CD4-positive, alpha-beta T cell treated with Interferon gamma for 1 hour (primary cell): Measurements from ENCODE around the gene RIMBP3B.
"Not testable (repeated sequence)": the region's sequence is repeated elsewhere in the genome, so short reads cannot be mapped to it uniquely, and the experiment has no call there.

ENCODE experiments used
- DNase-seq: peaks from one replicate; pipeline ENCODE4 v3.0.0-alpha.2; 2020

The RIMBP3B gene, protein sequence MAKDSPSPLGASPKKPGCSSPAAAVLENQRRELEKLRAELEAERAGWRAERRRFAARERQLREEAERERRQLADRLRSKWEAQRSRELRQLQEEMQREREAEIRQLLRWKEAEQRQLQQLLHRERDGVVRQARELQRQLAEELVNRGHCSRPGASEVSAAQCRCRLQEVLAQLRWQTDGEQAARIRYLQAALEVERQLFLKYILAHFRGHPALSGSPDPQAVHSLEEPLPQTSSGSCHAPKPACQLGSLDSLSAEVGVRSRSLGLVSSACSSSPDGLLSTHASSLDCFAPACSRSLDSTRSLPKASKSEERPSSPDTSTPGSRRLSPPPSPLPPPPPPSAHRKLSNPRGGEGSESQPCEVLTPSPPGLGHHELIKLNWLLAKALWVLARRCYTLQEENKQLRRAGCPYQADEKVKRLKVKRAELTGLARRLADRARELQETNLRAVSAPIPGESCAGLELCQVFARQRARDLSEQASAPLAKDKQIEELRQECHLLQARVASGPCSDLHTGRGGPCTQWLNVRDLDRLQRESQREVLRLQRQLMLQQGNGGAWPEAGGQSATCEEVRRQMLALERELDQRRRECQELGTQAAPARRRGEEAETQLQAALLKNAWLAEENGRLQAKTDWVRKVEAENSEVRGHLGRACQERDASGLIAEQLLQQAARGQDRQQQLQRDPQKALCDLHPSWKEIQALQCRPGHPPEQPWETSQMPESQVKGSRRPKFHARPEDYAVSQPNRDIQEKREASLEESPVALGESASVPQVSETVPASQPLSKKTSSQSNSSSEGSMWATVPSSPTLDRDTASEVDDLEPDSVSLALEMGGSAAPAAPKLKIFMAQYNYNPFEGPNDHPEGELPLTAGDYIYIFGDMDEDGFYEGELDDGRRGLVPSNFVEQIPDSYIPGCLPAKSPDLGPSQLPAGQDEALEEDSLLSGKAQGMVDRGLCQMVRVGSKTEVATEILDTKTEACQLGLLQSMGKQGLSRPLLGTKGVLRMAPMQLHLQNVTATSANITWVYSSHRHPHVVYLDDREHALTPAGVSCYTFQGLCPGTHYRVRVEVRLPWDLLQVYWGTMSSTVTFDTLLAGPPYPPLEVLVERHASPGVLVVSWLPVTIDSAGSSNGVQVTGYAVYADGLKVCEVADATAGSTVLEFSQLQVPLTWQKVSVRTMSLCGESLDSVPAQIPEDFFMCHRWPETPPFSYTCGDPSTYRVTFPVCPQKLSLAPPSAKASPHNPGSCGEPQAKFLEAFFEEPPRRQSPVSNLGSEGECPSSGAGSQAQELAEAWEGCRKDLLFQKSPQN (N-terminal part only)

DNA sequence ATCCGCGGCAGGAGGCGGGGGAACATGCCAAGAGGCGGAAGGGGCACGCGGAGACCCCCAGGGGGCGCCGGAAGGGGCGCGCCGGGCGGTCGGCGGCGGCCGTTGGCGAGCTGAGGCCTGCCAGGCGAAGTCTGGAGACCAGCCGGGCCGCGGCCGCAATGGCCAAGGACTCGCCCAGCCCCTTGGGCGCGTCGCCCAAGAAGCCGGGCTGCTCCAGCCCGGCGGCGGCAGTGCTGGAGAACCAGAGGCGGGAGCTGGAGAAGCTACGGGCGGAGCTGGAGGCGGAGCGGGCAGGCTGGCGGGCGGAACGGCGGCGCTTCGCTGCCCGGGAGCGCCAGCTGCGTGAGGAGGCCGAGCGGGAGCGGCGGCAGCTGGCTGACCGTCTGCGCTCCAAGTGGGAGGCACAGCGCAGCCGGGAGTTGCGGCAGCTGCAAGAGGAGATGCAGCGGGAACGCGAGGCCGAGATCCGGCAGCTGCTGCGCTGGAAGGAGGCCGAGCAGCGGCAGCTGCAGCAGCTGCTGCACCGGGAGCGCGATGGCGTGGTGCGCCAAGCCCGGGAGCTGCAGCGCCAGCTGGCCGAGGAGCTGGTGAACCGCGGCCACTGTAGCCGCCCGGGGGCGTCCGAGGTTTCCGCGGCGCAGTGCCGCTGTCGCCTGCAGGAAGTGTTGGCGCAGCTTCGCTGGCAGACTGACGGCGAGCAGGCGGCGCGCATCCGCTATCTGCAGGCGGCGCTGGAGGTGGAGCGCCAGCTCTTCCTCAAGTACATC lies at the start of gene RIMBP3B:
RIMBP3B (plus strand) TSS at position 51 of the 767 bp plus-strand sequence; CDS start at position 159, 108 bp downstream.
- DNase-seq, result not testable (repeated sequence)

DNA sequence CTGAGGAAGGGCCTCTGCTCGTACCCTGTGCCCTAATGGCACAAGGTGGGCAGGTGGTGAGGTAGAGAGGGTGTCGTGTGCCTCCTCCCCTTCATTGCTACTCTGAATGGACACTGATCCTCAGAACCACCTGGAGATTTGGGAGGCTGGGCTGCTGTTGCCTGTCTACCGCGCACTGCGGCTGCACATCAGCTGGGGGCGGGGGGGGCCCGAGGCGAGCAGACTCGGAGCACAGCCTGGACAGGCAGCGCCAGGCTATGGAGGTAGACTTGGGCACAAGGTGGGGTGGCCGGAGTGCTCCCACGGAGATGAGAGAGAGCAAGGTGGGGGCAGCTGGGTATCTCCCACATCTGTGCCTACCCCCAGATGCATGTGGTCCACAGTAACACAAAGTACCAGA lies 26.0 kb upstream of the RIMBP3B start:
- DNase-seq, result not testable (repeated sequence)

DNA sequence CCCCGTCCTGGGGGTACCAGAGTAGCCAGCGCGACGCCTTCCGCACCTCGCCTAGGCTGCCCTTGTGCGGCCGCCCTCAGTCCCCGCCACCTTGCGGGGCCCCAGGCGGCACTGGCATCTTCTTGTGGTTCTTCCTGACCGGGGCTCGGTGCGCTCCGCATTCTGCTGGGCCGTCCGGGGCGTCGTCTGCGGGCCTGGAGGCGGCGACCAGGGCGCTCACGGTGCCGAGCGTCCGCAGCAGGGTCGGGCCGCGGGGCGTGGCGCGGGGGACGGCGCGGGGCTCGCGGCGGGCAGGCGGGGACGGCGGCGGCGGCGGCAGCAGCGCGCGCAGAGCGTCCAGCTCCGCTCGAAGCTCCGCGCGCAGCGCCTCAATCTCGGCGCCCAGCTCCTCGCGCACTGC lies 23.0 kb upstream of the RIMBP3B start:
- DNase-seq, result not testable (repeated sequence)

DNA sequence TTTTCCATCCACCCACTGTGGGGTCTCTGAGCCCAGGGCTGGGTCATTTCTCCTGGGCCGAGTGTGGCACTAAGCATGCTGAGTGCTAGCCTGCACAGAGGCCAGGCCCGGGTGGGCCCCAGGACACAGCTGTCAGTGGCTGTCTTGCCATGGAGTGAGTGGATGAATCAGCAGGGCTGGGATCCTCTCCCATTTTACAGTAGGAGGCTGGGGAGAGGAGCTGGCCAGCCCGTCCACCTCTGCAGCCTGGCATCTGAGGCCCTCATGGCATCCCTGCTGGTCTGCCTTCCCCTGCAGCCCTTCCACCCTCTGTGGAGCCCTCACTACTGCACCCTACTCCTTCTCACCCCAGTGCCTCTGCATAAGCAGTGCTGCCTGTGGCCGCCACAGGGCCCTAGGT lies 21.1 kb upstream of the RIMBP3B start:
- DNase-seq, result not testable (repeated sequence)

DNA sequence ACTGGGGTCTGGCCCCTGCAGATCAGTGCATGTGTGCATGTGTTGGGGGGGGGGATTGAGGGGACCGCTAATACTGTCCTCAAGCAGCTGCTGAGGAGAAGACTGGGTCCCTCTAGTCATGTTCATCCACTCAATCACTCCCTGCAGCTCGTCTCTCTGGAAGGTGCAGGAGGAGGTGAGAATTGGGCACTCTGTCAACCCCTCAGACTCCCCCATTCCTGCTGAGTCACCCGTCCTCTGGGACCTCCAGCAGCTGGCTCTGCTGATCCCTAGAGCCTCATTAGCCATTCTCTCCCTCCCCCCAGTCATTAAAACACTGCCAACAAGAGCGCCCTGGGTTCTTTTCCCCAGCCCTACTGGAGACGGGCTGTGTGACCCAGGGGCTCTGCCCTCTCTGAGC lies 20.5 kb upstream of the RIMBP3B start:
- DNase-seq, result not testable (repeated sequence)

DNA sequence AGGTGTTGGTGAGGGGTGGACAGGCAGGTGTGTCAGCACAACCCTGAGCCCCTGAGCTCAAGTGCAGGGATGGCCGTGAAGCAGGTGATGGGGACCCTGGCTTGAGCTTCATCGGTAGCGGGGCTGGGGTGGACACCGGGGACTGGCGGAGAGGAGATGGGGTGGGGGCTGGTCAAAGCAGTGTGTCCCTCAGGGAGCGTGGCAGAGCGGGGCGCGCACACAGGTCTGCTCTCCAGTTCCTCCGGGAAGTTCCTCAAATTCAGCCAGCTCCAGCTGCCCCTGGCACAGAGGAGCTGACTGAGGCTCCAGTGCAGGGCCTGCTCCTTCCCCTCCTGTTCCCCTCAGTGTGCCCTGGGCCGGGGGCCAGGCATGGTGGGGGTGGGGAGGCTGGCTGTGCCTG lies 19.7 kb upstream of the RIMBP3B start:
- not testable (repeated sequence) for DNase-seq

DNA sequence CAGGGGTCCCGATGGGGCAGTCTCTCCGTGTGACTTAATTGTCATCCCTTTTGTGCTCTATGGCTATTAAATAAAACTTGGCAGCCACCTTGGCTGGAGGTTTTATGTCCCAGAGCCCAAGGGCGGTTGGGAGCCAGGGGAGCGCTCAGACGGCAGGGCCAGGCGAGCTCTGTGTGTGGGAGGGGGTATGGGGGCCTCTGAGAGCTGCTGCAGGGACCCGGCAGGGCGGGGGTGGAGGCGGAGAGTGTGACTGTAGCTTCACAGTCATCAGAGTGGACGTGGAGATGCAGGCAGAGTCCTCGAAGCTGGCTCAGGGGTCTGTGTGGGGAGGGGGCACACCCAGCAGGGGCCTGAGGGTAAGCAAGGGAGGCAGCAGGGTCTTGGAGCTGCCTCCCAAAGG lies 19.2 kb upstream of the RIMBP3B start:
- not testable (repeated sequence) for DNase-seq

DNA sequence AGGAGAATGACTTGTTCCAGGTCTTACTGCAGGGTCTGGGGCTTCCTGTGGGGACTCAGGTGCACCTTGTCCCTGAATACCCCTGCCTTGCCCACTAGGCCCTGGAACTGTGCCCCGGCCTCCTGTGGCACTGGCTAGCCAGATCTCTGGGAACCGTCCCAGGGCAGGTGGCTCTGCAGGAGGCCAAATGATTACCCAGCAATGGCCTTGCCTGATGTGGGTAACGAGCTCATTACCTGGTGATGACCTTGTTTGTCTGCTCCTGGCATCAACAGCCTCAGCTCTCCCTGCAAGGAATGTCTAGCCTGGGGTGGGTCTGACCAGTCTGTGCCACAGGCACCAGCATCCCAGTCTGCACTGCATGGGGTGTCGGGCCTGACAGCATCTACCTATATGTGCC lies 18.2 kb upstream of the RIMBP3B start:
- not testable (repeated sequence) for DNase-seq

DNA sequence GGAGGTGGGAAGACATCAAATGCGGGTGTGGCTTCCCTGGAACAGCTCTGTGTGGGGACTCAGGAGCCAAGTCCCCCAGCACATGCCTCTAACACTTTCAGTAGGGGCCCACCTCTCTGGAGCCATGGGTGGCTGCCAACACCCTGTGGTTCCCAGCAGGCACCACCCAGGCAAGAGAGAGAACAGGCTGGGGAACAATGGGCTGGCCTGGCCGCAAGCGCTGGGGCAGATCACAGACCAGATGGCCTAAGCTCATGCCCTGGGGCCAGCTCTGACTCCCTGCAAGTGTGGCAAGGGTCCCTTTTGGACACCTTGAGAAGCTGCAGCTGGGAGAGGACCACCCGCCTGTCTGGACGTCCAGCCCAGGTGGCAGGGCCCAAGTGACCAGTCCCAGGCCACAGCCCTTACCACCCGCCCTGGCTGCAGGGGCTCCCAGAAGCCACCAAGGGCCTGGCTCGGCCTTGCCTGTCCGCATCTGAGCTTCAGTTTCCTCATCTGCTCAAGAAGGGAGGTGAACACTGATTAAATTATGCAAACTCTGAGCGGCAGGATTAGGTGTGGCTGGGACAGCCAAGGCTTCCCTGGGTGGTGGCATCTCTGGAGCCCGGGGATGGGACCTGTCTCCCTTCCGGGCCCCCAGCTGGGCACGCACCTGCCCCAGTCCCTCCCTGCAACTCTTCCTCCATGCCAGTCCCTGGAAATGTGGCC lies 14.8 kb upstream of the RIMBP3B start:
- not testable (repeated sequence) for DNase-seq

DNA sequence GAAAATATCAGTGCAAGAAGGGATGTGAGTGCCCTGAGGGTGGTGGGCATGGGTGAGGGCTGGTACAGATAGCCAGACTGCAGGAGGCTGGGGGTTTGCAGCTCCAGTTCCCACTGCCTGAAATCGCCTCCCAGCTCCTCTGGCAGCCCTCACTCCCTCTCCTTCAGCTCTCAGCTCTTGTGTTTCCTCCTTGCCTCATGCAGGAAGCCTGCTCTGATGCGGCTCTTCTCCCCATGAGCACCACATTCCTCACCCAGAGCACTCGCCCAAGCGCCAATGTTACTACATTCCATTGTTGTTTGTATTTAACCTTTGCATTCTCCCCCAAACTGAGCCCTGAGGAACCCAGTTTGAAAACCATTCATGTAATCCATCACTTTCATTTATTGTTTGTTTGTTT lies 7.7 kb upstream of the RIMBP3B start:
- DNase-seq, result not testable (repeated sequence)

DNA sequence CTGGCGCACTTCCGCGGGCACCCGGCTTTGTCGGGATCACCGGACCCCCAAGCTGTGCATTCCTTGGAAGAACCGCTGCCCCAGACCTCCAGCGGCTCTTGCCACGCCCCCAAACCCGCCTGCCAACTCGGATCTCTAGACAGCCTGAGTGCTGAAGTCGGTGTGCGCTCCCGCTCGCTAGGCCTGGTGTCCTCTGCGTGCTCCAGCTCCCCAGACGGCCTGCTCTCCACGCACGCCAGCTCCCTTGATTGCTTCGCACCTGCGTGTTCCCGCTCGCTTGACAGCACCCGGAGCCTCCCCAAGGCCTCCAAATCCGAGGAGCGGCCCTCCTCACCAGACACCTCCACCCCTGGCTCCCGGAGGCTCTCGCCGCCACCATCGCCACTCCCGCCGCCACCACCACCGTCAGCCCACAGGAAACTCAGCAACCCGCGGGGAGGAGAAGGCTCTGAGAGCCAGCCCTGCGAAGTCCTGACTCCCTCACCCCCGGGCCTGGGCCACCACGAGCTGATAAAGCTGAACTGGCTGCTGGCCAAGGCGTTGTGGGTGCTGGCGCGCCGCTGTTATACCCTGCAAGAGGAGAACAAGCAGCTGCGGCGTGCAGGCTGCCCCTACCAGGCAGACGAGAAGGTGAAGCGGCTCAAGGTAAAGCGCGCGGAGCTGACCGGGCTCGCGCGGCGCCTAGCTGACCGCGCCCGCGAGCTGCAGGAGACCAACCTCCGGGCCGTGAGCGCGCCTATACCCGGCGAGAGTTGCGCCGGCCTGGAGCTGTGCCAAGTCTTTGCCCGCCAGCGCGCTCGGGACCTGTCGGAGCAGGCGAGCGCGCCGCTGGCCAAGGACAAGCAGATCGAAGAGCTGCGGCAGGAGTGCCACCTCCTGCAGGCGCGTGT lies 1.2 kb downstream of the RIMBP3B start:
- DNase-seq, result not testable (repeated sequence)

DNA sequence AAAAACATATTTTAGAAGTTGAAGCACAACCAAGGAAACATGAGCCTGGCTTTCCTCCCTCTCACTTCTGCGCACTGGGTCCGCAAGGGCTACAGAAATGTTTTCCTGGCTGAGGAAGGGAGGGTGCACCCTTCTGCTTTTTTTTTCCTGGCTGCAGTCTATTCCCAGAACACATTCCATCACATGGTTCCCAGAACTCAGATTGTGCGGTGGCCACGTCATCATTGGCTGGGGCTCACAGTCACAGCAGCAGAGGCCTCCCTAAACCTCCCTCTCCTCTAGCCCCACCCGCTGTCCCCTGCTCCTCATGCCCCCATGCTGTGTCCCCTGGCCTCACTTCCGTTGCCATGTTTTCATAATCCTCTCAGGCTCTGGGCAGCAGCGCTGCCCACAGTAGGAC lies 5.9 kb downstream of the RIMBP3B start:
- not testable (repeated sequence) for DNase-seq

DNA sequence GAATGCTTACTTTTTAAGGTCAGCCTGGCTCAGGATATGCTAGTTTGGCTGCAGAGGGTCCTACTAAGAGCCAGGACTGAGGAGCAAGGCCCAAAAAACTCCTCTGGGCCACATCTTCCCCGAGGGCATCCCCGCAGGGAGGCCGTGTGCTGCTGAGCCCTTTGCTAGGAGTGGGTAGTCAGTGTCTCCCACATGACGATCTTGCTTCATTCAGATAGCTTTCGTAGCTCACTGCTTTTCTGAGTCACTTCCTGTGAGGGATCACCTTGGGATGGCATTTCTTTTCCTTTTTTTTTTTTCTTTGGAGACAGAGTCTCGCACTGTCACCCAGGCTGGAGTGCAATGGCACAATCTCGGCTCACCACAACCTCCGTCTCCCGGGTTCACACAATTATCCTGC lies 6.5 kb downstream of the RIMBP3B start:
- not testable (repeated sequence) for DNase-seq

DNA sequence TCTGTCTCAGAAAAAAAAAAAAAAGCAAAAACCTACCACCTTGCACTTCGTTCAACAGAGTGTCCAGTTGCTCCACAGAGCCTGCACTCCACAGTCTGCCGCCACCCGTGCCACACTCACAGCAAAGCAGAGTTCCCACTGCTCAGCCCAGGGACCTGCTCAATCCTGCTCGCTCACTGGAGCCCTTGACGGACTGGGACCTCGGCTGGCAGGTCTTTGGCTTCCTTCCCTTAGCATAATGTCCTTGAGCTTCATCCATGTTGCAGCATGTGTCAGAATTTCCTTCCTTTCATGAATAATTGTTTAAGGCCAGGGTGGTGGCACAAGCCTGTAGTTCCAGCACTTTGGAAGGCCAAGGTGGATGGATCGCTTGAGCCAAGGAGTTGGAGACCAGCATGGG lies 11.1 kb downstream of the RIMBP3B start:
- DNase-seq, result not testable (repeated sequence)

DNA sequence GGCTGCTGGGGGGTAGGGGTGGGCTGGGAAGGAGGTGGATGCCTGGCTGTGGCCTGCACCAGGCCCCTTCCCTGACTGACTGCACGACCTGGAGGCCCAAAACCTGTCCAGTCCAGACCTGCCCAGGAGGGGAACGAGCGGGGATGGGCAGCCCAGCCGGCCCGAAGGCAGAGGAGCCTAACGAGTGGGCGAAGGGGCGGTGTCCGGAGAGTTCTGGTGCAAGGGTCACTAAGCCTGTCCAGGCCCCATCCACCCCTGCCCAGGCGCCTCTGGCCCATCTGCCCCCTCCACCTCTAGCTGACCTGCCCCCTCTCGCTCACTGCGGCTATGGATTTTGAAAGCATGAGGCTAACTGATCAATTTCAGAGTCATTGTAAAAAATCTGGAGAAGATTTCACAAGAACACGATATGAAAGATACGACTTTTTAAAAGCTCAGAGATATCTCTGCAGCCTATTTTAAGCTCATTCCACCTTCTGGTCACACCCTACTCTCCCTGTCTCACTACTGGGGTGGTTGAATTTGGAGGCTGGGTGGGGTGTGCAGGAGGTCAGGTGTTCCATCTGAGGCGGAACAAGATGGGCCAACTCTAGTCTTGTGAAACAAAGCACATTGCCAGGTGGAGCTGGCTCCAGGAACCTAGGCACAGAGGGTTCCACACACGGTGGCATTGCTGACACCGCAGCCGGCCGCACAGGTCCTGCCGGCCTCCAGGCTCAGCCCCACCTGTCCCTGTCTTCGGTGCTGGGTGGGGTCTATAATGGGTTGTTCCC lies 17.8 kb downstream of the RIMBP3B start:
- not testable (repeated sequence) for DNase-seq

DNA sequence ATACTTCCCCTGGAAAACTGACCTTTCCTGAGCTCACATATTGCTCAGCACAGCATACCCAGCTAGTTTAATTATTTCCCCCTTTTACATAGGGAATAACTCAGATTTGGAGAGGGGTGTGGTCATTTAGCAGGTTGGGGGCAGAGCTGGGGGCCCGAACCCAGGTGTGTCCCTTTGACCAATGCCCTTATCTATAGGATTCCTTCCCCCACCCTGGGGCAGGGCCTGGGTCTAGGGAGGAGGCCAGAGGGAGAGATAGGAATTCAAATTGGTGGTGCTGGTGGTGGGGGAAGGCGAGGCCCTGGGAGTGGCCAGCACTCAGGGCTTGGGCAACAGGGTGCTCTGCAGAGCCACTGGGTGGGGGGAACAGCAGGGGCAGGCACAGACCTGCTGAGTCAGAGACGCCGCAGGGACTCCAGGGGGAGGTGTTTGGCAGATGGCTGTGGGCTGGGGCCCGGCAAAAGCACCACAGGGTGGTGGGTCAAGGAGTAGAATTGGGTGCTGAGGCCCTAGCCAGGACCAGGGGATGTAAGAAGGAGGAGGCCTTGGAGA lies 19.3 kb downstream of the RIMBP3B start:
- DNase-seq, result not testable (repeated sequence)

DNA sequence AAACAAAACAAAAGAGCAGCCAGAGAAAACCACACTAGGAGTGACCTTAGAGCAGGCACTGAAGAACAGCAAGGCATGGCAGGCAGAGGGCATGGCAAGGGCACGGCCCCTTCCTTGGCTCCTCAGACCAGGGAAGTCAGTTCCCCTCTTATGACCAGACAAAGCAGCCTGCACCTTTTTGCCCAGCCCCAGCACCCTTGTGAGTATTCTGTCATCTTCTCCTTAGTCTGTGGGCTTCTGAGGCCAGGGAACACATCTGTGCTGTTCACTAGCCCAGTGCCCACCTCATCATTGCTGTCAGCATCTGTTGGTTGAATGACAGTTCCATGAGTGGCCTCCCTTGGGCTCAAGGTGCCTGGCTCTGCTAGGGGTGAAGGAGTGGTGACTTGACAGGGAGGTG lies 23.6 kb downstream of the RIMBP3B start:
- DNase-seq, result not testable (repeated sequence)

DNA sequence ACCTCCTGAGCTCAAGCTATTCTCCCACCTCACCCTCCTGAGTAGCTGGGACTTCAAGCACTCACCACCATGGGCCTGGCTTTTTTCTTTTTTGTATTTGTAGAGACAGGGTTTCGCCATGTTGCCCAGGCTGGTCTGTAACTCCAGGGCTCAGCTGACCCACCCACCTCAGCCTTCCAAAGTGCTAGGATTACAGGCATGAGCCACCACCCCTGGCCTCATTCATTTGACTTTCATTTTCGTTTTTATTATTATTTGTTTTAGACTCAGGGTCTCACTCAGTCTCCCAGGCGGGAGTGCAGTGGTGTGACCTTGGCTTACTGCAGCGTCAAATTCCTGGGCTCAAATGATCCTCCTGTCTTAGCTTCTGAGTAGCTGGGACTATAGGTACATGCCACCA lies 24.2 kb downstream of the RIMBP3B start:
- DNase-seq, result not testable (repeated sequence)

DNA sequence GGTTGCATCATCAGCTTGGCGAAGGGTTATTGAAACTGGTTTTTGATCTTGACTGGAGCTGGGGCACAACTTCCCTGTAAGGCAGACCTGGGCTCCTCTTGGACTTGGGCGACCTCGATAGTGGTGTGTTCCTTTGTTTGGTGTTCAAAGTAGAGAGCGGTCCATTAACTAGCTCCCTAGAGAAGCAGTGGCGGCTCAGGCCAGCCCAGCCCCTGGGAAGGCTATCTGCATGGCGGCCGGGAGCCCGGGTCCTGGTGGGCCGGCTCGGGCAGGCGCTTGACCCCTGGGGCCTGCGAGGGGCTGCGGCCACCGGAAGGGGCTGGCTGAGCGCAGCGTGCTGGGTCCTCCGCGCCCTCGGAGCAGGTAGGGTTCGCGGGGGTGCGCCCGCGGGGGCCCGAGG lies 32.8 kb downstream of the RIMBP3B start:
- not testable (repeated sequence) for DNase-seq
